Fibroblast of mammary gland (primary cell): ENCODE measurements around the gene GANC.

Source experiments
- DNase-seq: peaks from one replicate; pipeline ENCODE4 v3.0.0-alpha.2; 2010; ENCODE audit warnings: low read depth
- H3K4me3 ChIP-seq: 2 replicates; pipeline ENCODE4 v1.5.1; 2011; ENCODE audit warnings: low read depth, mild to moderate bottlenecking, low read length, moderate library complexity; ENCODE audit not compliant: control insufficient read depth
- TF ChIP-seq, protein P1 (sequence below): conservative IDR thresholded peaks from 2 replicates; pipeline ENCODE4 v1.5.1; 2011; ENCODE audit warnings: low read depth, low read length, inconsistent platforms; ENCODE audit not compliant: control insufficient read depth, insufficient read depth

Gene GANC

DNA sequence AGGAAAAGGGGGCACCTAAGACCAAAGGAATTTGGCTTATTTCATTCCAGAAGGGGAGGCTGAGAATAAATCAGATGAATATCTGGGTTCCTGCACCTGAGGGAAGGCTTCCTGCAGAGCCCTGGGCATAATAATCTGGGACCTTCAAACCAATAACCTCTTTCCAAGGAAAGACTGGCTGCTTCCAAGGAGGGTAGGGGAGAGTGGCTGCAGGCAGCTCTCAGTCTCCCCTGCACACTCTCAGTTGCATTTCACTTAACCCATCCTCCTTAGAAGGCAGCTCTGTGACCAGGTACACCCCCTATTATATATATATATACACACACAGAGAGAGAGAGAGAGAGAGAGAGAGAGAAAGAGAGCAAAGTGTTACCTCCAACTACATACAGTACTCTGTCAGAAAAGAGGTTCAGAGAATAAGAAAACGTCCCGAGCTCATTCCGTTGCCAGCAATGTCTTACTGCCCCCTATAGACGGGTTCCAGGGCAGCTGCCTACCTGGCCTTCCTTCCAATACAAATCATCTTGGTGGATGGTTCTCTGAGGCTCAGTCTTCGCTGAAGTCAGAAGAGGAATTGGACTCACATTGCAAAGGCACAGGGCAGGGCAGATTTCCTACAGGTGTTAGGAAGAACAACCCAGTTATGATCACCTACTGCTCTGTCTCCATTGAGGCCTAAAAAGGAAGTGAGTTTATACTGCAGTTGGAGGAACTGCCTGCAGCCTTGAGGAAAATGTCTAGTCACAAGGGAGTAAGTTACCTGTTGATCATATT, 112.4 kb downstream of the GANC start:
- no peak overlapping the region for H3K4me3 ChIP-seq
- TF ChIP-seq, protein P1, sequence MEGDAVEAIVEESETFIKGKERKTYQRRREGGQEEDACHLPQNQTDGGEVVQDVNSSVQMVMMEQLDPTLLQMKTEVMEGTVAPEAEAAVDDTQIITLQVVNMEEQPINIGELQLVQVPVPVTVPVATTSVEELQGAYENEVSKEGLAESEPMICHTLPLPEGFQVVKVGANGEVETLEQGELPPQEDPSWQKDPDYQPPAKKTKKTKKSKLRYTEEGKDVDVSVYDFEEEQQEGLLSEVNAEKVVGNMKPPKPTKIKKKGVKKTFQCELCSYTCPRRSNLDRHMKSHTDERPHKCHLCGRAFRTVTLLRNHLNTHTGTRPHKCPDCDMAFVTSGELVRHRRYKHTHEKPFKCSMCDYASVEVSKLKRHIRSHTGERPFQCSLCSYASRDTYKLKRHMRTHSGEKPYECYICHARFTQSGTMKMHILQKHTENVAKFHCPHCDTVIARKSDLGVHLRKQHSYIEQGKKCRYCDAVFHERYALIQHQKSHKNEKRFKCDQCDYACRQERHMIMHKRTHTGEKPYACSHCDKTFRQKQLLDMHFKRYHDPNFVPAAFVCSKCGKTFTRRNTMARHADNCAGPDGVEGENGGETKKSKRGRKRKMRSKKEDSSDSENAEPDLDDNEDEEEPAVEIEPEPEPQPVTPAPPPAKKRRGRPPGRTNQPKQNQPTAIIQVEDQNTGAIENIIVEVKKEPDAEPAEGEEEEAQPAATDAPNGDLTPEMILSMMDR, result peak; percentile 89
- DNase-seq, result peak; percentile 59

DNA sequence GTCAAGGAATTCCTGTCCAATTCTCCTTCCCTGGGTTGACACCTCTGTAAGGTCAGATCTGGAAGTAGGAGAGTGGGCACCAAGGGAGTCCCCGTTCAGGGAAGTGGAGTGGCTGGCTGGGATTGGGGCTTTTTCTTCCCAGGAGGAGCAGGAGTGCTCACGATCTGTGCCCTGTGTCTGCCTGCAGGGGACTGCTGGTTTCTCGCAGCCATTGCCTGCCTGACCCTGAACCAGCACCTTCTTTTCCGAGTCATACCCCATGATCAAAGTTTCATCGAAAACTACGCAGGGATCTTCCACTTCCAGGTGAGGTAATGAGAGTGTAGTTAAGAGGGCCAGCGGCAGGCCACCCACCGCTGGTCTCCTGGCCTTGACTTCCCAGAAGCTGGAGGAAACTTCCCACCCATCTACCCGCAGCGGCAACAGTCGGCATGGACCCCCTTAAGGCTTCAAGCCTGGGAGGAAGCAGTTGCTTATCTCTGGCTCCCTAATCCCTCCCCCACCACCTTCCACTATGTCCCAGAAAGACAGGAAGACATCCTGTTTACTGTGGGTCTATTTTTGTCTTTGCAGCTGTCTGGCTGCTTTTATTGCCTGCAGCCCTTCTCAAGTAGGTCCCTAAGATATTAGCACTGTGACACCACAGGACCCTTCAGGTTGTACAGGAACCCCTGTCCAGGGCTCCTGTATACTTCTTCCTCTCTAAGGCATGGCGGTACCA, 113.1 kb downstream of the GANC start:
- H3K4me3 ChIP-seq, result no peak overlapping the region
- no peak for DNase-seq
- TF ChIP-seq, protein P1, result no peak

DNA sequence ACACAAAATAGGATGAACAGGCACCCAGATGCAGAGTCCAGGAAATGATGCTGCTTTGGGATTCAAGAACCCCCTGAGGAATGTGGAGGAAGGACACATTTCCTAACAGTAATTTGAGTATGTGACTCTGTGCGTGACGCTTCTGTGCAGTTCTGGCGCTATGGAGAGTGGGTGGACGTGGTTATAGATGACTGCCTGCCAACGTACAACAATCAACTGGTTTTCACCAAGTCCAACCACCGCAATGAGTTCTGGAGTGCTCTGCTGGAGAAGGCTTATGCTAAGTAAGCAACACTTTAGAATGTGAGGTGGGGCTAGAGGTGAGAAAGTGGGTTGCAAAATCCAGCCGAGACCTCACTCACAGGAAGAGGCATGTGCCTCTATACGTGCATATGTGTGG, 114.6 kb downstream of the GANC start:
- TF ChIP-seq, protein P1, result no peak
- H3K4me3 ChIP-seq, result no peak overlapping the region
- DNase-seq, result peak; percentile 37

DNA sequence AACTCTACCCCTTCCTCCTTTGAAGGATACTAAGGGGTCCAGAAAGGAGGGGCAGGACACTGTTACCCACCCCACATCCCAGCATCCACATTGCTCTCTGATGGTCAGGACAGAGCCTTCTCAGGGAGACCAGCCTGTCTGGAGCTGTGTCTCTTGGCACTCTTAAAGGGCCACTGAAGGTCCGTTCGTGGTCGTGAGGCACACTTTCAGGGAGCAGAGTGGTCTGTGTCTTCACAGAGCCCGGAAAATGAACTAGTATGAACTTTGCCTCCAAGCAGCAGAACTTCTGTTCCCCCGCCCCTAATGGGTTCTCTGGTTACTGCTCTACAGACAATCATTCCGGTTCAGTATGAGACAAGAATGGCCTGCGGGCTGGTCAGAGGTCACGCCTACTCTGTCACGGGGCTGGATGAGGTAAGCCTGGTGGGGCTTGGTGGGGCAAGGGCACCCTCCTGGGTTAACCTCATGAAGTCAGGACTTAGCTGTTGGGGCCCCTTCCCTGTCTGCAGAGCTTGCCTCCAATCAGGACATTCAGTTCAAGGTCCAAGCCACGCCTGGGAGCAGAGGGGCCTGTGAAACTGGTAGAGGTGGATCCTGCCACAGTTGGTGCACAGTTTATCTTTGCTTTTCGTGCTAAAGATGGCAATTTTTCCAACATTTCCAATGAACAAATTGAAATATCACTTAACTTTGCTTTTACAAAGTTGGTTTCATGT, 119.5 kb downstream of the GANC start:
- TF ChIP-seq, protein P1, result no peak
- DNase-seq, result no peak
- H3K4me3 ChIP-seq, result no peak overlapping the region

DNA sequence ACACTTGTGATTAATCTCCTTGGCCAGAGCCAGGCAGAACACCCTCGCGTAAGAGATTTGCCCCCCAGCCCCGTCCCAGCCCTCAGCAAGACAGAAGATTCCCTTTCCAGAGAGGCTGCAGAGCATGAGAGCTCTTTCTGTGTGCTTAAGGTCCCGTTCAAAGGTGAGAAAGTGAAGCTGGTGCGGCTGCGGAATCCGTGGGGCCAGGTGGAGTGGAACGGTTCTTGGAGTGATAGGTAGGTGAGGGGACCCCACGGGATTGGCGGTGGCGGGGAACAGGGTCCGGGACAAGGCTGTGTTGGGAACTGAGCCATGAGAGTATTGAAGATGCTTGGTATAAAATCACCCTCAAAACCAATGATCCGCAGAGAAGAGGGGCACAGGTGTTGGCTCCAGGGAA, 121.1 kb downstream of the GANC start:
- H3K4me3 ChIP-seq, result no peak overlapping the region
- TF ChIP-seq, protein P1, result no peak
- no peak for DNase-seq

DNA sequence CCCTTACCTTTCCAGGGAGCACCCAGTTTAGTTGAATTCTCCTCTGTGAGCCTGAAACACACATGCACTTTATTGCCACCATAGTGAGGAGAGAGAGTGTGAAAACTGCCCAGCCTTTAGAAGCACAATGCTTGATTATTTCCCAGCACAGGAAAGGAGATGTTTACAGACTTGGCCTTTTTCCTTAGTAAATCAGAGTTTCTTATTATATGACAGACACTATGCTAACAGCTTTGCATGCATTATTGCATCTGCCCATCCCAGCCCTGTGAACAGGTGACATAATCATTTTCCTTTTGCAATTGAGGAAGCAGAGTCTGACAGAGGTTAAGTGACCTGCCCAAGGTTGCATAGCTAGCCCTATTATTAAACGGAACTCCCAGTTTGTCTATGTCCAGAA, 122.8 kb downstream of the GANC start:
- no peak for DNase-seq
- TF ChIP-seq, protein P1, result no peak
- no peak overlapping the region for H3K4me3 ChIP-seq
